GM19025 (cell line): ENCODE results near the gene FER.
"Not testable (repeated sequence)": the region's sequence is repeated elsewhere in the genome, so short reads cannot be mapped to it uniquely, and the experiment has no call there.

Experiments
- ATAC-seq: cut with Tn5 transposase; IDR thresholded peaks from one replicate; pipeline ENCODE4 v1.9.1; 2021; ENCODE audit warnings: mild to moderate bottlenecking, low read depth, moderate library complexity; ENCODE audit not compliant: unreplicated experiment

FER gene

DNA sequence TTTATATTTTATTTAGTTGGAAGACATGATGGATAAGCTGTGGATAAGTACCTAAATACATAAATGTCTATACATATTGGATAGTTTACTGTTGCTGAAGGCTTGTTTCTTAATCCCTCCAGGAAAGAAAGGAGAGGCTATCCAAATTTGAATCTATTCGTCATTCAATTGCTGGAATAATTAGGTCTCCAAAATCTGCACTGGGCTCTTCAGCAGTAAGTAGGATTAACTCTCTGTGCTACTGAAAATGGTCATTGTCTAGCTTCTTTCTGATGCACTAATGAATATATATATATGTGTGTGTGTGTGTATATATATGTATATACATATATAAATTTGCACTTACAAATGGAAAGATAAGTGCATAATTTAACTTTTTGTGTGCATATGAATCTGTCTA is 198.3 kb downstream of the FER start:
- ATAC-seq, result no peak

DNA sequence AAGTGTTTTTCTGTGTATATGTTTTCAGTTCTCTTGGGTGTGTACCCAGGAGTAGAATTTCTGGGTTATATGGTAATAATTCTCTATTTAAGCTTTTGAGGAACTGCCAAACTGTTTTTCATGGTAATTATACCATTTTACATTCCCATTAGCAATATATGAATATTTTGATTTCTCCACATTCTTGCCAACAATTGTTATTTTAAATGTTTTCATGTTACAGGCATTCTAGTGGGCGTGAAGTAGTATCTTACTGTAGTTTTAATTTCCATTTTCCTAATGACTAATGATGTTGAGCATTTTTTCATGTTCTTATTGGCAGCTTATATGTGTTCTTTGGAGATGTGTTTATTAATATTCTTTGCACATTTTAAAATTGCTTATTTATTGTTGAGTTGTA is 199.5 kb downstream of the FER start:
- ATAC-seq, result no peak

DNA sequence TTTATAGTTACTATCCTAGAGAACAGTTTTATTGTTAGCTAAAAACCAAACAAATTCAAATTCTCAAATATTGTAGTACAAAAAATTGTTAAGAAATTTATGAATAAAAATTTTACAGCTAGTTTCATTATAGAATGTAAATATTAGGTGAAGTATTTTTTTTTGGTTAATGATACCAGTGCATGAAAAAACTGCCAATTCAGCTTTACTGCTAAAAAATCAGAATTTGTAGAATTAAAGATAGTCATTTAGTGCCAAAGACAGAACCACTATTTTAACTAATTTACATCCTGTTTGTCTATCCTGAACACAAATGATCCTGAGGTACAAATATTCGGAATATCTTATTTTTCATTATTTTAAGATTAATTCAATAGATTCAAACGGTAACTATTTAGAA is 202.6 kb downstream of the FER start:
- ATAC-seq, result no peak

DNA sequence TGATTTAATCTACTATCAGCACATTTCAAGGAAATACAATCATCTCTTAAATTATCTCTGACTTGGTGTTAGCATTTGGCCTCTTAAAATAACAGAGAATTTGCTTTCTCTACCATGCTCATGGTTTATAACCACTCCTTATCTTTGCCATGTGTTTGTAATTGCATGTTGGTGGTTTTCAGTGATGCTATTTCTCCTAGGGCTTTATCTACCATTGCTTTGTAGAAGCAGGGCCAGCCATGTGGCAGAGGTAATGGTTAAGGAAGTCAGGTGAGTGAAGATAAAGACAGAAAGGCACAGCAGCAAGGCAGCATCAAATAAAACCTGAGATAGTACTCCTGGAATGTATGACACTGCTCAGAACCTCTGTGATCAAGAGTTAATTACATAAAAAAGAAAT is 206.2 kb downstream of the FER start:
- ATAC-seq, result no peak

DNA sequence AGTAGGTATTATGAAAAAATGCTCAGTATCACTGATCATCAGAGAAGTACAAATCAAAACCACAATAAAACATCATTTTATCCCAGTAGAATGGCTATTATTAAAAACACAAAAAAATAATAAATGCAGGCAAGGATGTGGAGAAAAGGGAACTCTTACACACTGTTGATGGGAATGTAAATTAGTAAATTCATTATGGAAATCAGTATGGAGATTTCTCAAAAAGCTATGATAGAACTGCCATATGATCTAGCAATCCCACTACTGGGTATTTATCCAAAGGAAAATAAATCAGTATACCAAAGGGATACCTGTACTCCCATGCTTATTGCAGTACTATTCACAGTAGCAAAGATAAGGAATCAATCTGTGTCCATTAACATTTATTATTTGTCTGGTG is 209.6 kb downstream of the FER start:
- no peak for ATAC-seq

DNA sequence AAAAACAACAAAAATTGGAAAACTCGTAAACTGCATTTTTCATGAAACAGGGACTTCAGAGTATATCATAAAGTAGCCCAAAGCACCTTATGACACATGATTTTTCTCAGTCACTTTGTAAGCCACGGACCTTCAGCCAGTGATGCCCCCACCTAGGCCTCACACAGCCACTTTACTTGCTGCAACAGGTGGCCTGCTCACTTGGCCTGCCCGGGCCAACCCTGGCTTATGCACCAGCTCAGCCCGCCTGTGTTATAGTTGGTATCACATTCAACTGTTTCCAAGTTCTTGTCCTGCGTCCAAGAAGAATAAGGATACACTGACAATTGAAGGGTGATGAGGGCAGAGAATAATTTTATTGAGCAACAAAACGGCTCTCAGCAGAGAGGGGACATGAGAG is 219.2 kb downstream of the FER start:
- no peak for ATAC-seq

DNA sequence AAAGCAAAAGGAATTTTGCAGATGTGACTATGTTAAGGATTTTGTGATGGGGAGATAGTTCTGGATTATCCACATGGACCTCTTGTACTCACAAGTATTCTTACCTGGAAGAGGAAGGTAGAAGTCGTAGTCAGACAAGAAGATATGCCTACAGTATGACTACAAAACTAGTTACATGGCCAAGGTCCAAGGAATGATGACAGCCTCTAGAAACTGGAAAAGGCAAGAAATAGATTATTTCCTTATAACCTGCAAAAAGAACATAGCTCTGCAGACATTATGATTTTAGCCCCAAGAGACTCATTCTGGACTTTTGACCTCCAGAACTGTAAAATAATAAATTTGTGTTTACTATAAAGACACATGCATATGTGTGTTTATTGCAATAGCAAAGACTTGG is 226.9 kb downstream of the FER start:
- ATAC-seq, result no peak

DNA sequence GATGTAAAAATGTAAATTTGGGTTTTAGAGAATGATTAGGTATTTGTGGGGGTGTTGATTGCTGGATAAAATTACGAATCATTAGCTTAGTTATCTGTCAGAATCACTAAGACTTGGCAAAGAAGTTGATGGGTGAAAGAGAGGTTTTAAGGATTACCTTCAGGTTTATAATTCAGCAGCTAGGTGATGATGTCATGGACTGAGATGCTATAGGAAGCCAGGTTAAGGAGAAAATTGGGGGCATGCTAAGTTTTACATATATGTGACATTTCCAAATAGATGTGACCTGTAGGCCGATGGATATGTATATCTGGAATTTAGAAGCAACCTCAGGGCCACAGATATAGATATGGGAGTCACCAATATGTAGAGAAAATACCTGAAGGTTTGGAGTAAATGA is 228.0 kb downstream of the FER start:
- no peak for ATAC-seq

DNA sequence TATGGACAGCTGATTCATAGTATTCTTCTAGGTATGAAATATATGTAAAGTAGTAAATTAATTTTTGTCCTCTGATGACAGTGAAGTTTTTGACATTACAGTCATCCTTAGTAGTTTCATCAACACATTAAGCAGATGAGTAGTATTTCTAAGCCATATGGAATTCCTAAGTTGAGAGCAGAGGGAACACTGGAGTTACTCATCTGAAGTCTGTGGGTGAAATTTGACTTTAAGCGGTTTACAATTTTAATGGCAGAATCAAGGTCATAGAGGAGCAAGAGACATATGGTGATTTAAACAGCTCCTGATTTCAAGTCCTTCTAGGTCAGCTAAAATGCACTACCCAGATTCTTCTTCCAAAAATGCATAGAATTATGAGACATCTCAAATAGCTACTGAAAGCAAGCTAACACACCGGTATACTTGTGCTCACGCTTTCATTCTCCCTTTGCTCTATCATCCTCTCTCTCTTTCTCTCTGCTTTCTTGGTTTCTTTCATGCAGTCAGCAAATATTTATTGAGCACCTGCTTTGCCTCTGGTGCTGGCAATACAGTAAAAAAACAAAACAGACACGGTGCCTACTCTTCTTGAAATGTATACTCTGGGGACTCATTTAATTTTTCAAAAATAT is 235.9 kb downstream of the FER start:
- ATAC-seq, result no peak

DNA sequence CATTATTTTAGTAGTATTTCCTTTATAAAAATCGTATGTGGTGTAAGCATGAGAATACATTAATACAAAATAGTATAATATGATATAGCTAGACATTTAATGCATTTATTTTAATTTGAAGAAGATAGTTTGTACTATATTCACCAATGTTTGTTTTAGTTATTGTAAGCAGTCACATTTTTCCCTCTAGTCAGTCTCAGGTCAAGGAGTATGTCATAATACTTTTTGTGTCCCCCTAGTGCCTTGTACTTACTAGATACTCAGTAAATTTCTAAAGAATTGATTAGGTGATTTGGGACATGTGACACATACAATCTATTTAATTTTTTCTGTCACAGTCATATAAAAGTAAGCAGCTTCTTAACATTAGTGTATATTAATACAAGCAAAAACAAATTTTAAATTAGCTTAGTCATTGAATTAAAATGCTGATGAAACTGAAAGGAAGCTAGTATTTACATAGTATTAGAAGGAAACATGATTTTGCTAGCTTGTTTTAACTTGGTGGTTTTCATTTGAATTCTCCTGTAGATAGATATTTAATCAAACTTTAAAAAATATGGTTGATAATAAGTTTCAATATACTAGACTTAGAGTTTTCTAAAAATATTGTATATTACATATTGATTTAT is 242.2 kb downstream of the FER start:
- no peak for ATAC-seq

DNA sequence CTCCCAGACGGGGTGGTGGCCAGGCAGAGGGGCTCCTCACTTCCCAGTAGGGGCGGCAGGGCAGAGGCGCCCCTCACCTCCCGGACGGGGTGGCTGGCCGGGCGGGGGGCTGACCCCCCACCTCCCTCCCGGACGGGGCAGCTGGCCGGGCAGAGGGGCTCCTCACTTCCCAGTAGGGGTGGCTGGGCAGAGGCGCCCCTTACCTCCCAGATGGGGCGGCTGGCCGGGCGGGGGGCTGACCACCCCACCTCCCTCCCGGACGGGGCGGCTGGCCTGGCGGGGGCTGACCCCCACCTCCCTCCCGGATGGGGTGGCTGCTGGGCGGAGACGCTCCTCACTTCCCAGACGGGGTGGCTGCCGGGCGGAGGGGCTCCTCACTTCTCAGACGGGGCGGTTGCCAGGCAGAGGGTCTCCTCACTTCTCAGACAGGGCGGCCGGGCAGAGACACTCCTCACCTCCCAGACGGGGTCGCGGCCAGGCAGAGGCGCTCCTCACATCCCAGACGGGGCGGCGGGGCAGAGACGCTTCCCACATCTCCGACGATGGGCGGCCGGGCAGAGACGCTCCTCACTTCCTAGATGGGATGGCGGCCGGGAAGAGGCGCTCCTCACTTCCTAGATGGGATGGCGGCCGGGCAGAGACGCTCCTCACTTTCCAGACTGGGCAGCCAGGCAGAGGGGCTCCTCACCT is 244.8 kb downstream of the FER start:
- not testable (repeated sequence) for ATAC-seq

DNA sequence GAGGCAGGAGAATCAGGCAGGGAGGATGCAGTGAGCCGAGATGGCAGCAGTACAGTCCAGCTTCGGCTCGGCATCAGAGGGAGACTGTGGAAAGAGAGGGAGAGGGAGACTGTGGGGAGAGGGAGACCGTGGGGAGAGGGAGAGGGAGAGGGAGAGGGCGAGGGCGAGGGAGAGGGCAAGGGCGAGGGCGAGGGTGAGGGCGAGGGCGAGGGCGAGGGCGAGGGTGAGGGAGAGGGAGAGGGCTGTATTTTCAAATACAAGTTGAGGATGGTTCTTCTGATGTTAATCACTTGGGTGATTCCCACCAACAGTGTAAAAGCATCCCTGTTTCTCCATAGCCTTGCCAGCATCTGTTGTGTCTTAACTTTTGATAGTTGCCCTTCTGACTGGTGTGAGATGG is 245.7 kb downstream of the FER start:
- not testable (repeated sequence) for ATAC-seq

DNA sequence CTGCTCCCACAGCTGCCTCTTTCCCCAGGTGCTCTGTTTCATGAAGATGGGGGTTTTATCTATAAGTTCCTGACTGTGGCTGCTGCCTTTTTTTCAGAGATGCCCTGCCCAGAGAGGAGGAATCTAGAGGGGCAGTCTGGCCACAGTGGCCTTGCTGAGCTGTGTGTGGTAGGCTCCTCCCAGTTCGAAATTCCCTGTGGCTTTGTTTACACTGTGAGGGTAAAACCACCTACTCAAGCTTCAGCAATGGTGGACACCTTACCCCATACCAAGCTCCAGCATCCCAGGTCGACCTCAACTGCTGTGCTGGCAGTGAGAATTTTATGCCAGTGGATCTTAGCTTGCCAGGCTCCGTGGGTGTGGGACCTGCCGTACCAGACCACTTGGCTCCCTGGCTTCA is 250.0 kb downstream of the FER start:
- ATAC-seq, result no peak

DNA sequence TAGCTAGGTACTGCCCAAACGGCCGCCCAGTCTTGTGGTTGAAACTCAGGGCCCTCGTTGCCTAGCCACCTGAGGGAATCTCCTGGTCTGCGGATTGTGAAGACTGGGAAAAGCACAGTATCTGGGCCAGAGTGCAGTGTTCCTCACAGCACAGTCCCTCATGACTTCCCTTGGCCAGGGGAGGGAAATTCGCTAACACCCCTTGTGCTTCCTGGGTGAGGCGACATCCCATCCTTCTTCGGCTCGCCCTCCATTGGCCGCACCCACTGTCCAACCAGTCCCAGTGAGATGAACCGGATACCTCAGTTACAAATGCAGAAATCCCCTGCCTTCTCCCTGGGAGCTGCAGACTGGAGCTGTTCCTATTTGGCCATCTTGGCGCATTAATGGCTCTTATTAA is 250.5 kb downstream of the FER start:
- no peak for ATAC-seq

DNA sequence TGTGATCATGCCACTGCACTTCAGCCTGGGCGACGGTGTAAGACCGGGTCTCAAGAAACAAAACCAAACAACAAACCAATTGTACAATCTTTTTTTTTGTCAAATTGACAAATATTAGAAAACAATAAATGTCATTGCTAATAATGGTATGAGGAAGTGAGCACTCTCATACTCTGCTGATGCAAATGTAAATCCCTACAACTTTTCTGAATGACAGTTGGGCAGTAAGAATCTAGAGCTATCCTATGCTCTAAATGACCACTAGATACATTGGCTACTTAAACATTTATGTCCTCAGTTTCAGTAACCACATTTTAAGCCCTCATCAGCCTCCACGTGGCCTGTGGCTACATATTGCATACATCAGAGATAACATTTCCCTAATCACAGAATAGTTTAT is 256.2 kb downstream of the FER start:
- no peak for ATAC-seq

DNA sequence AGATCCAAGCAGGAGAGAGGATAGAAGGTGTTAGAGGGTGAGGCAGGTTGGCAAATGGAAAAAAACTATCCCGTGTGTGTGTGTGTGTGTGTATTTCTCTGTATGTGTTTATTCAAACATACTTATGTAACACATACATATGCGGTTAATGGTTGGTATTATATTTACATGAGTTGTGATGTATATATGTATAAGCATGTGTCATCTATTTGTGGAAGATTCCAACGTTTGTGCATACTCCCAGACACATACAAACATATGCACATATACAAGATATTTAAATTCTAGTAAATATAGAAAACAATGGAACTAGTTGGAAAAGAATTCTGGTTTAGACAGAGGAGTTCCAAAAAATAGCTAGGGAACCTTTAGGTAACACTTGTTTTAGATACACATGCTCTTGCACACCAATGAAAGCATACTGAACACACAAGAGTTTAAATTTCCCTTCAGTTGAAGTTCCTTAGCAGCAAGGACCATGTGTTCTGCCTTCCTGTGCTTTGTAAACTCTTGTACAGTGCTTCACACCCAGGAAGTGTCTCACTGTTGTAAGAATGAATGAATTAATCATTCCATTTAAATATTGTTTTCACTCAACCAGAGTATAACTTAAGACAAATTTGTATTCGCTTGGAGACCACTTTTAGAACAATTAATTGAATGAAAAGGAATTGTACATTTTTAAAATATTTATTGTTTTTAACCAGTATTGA is 257.8 kb downstream of the FER start:
- ATAC-seq, result no peak

DNA sequence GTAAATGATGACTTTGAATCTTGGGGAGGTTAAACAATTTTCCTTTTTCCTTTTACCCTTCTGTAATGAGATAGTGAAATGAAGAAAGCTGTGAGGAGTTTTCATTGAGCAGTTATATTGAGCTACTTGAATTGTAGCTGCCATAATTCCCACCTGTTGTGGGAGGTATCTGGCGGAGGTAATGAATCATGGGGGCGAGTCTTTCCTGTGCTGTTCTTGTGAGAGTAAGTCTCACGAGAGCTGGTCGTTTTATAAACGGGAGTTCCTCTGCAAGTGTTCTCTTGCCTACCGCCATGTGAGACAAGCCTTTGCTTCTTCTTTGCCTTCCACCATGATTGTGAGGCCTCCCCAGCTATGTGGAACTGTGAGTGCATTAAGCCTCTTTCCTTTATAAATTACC is 258.4 kb downstream of the FER start:
- no peak for ATAC-seq

DNA sequence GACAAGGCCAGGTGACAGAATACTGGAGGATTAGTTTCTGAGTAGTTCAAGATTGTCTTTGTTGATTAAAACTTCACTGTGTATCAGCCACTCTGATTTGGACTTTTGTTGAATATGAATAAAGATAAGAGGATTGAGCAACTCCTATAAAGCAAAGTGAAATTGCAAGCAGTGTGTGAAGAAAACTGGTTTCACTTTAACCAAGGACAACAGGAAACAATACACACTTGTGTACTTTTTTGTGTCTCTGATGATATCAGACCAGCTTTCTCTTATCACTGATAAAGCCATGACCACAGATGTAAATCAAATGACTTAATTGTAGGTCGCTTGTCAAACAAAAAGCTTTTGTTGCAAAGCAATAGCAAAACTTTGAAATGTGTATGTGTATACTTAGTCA is 268.6 kb downstream of the FER start:
- ATAC-seq, result no peak

DNA sequence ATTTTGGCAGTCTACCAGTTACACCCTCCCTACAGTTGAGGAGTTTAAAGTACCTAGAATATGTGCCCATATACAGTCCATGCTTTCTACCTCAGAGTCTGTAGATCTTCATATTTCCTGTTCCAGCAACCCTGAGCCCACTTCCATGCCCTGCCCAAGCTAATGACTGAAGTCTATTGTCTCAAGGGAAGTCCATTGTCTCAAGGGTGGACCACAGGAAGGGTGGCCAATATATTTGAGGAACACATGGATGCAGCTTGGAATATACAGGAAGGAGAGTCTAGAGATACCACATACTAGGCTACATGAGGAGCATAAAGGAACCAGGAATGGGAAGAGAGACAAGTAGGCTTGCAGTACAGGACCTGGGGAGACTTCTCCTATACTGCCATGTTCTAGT is 274.4 kb downstream of the FER start:
- ATAC-seq, result no peak

DNA sequence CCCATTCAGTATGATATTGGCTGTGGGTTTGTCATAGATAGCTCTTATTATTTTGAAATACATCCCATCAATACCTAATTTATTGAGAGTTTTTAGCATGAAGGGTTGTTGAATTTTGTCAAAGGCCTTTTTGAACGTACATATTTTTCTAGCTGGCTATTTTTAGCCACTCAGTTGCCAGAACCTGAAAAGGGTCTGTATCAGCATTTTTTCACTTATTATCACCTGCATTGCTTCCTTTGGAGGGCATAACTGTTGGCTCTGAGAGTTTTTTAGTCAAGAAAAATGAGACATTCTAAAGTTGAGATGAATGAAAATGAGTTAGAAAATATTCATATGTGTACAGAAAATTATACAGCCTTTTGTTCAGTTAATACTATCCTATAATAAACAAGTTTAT is 278.0 kb downstream of the FER start:
- ATAC-seq, result not testable (repeated sequence)

DNA sequence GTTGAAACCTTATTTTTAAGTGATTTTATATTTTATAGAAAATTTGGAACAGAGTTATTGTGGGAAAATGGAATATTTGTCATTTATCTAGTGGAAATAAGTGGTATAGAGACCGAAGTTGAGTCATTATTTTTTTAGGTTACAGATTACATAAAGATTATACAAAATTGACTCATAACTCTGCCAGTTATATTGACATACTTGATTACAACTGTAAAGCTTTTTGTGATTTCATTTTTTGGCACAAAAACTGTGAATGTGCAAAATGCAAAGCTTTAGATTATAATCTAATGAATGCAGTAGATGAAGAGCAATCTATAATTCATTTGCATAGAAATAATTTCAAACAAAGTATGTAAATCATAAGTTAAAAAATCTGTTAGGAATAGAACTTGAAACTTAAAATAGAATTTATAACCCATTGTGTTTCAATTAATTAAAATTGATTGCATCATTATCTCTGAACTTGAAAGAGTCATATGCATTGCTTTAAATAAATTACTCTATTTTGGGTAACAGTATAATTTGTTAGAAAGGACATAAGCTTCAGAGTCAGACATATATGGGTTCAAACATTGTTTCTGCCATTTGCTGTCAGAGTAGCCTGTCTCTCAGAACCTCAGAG is 280.4 kb downstream of the FER start:
- ATAC-seq, result no peak
